Activated CD4-positive, alpha-beta T cell treated with anti-CD3 and anti-CD28 coated beads for 48 hours (primary cell): ENCODE data around the gene CCNYL1.
"Not testable (repeated sequence)": the region's sequence is repeated elsewhere in the genome, so short reads cannot be mapped to it uniquely, and the experiment has no call there.

Experiments
- DNase-seq: peaks from one replicate; pipeline ENCODE4 v3.0.0-alpha.2; 2020

The CCNYL1 gene

DNA sequence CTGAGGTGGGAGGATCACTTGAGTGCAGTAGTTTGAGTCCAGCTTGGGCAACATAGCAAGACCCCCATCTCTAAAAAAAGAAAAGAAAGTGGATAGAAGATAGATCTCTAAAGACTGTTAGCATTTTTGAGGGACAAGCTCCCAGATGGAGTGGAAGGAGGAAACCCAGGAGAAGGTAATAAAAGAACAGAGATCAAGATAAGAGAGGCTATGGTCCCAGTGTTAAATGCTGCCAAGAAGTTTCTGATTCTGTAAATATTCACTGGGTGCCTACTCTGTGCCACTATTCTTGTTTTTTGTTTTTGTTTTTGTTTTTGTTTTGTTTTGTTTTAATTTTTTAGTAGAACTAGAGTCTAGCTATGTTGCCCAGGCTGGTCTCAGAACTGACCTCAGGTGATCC lies 32.1 kb downstream of the CCNYL1 start:
- no peak for DNase-seq

DNA sequence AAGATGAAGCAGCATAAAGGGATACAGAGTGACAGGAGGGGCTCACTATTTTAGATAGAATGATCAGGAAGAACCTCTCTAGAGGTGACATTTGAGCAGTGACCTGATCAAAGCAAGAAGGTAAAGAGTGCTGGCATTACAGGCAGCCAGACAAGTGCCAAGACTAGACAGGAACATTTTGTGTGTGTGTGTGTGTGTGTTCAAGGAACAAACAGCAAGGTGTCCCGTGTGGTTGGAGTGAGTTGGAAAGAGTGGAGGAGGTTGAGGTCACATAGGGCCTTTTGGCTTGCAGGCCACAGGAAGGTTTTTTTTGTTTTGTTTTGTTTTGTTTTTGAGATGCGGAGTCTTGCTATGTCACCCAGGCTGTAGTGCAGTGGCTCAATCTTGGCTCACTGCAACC lies 32.6 kb downstream of the CCNYL1 start:
- DNase-seq: no peak

DNA sequence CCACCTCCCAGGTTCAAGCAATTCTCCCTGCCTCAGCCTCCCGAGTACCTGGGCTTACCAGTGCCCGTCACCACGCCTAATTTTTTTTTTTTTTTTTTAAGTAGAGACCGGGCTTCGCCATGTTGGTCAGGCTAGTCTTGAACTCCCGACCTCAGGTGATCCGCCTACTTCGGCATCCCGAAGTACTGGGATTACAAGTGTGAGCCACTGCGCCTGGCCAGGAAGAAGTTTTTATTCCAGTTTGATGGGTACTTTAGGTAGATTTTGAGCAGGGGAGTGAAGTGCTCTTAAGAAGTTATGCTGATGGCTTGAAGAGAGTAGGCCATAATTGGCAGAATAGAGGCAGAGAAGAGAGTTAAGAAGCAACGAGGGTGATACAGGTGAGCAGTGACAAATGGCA lies 33.0 kb downstream of the CCNYL1 start:
- DNase-seq: no peak

DNA sequence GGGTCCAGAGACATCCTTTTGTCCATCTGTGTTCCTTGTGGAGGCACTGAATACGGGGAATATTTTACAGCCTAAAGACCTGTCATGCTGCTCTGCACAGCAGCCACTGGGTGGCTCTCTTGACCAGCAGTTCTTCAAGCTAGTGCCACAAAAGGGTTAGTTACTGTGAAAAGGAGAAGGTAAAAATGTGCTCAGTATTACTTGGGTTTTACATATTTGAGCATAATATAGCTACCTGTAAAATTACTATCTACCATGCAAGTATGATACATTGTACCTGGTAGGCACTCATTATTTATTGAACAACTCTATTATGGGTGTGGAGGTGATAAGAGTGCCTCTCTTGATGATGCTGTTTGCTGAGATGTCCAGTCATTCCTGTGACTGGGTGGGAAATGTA lies 34.7 kb downstream of the CCNYL1 start:
- DNase-seq: peak; percentile 51

DNA sequence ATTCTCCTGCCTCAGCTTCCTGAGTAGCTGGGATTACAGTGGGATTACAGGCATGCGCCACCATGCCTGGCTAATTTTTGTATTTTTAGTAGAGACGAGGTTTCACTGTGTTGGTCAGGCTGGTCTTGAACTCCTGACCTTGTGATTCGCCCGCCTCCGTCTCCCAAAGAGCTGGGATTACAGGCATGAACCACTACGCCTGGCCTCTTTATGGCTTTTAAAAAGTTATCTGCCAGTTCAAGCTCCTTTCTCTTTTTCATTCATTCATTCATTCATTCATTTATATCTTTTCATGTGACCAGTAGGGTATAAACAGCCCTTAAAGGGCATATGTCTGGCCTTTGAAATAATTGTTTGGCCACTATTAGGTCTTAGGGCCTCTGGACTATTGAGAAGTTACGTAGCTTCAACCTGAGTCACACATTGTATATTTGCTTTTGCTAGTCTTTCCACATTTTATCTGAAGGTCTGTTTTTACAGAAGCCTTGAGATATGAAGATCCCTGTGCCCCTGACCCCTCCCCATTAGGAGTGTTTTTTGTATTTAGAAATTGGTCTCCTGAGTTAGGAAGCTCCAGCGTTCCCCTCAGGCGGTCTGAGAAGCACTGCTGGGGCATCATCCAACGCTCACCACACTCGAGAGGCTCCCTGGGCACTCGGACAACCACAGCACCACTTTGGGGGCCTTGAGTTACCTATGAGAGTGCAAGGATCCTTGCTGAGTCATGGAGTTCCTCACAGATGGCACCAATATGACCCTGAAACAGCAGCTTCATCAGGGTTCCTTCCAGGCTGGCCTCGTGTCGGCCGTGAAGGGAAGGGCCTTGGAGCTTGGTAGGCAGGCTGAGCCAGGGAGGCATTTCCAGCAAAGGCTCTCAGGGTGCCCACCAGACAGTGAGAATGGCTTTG lies 36.5 kb downstream of the CCNYL1 start:
- no peak for DNase-seq

DNA sequence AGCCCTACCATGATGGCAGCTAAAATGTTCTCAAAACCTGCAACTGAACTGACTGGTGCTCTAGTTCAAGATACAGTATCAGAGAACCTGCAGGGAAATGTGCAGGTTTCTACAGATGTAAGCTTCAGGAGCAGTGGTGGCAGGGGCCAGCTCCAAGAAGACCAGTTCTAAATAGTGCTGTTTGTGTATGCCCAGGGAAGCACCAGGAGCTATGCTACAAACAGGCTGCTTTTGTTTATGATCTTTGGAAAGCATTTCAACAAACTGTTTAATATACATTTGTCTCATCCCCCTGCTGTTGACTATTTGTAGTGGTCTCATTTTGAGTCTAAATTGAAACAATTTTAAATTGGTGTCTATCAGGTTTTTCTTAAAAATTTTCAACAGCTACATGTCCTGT lies 37.6 kb downstream of the CCNYL1 start:
- no peak for DNase-seq

DNA sequence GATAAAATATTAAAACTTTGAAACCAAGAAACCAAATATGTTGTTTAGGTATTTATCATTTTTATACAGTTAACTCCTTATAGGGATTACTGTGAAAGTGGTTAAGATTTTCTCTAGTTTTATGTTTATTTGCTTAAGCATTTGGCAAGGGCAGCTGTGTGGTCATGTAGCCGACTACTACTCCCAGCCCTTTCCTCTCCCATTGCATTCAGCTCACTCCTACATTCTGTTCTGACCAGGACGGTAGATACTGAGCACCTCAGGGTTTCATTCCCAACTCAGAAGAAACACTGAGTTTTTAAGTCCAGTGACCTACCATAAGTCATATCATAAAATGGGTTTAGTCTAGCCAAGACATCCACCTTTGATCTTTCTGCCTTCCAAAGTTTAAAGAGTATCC lies 38.4 kb downstream of the CCNYL1 start:
- no peak for DNase-seq

DNA sequence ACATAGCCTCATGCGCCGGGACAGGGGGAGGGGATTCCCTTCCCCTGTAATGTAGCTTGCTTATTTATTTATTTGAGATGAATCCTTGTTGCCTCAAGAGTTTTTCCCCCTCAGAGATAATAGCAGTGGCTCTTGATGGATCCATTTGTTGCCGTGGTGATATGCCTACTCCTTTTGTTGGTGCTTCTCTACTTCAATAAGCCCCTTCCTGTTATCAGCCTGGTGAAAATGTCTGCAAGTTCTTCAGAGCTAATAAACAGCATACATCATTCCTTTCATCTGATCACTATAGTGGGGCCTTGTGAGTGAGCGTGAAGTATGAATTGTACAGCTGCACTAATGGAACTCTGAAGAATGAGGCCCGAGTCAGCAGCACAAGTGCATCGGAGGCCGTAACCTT lies 38.9 kb downstream of the CCNYL1 start:
- DNase-seq: no peak

DNA sequence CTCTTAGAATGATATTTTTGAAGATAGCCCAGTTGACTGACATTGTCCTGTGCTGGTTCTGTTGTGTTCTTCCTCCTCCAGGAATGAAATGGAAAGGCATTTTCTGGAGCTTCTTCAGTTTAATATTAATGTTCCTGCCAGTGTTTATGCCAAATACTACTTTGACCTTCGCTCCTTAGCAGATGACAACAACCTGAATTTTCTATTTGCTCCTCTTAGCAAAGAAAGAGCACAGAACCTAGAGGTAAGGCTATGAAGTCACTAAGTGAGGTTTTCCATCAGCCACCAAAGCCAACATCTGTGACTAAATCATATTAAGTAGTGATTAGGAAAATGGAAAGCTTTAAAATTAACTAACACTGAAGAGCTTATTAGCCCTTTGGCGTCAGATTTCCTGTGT lies 39.4 kb downstream of the CCNYL1 start:
- DNase-seq: no peak

DNA sequence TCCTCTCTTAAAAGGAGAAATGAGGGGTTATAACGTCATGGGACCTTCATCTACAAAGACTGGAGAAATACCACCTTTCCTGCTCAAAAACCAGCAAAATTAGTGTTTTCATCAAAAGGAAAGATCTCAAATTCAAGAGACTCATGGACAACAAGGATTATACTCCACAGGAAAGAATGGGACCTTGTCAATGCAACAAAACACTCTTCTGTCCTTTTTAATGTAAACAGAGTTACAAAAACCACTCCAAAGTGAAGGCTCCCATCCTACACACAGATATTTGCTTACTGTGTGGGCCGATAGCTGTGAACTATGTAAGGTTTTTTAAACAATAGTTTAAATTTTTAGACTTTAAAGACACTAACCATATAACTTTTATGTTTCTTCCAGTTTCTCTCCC lies 42.2 kb downstream of the CCNYL1 start:
- not testable (repeated sequence) for DNase-seq

DNA sequence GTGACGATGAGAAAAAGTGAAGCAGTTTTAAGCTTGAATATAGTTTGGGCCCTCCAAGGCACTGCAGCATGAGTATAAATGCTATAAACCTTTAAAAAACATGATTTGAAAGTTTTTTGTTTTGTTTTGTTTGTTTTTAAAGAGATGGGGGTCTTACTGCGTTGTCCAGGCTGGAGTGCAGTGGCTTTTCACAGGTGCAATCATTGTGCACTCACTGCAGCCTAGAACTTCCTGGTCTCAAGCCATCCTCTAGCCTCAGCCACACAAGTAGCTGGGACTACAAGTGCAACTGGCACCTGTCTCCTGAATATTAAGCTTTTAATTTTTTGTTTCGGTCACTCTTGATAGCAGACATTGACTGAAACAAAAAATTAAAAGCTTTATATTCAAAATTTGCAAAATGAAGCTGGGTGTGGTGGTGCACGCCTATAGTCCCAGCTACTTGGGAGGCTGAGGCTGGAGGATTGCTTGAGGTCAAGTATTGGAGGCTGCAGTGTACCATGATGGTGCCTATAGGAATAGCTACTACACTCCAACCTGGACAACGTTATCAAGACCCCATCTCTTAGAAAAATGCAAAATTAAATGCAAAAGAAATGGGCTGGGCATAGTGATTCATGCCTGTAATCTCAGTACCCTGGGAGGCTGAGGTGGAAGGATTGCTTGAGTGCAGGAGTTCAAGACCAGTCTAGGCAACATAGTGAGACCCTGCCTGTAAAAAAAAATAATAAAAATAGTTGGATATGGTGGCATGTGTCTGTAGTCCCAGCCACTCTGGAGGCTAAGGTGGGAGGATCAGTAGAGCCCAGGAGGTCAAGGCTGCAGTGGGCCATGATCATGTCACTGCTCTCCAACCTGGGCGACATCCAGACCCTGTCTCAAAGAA lies 43.3 kb downstream of the CCNYL1 start:
- no peak for DNase-seq

DNA sequence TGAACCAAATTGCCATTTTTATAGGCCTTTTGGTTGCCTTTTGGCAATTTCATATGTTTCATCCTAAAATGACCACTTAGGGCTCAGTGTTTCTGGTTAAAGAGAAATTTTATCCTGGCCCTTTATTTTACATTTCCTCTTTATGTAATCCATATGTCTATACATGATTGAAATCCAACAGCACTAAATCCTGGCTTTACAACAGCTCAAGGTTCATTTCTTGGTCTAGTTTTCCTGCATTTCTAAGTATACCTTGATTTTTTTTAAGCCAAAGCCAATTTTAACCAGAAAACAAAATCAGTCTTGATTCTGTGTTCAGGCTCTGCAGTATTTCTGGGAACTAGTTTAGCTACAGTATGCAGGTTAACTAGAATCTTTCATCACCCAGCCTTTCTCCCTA lies 46.6 kb downstream of the CCNYL1 start:
- no peak for DNase-seq

DNA sequence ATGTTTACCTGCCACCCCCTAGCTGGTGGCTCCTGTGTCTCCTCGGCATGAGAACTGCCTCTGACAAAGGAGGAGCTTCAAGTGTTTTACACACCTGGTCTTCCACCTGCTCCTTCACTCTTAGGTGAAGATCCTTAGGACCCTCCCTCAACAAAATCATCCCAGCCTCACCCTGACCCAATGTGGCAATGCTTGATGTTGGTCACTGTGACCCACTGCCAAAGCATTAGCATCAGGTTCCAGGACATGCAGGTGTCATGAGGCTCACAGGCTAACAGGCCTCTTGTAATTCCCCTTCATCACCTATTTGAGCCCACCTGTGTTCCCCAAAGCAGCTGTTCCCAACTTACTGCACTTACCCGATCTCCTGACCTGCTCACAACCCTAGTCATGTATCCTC lies 48.5 kb downstream of the CCNYL1 start:
- no peak for DNase-seq

DNA sequence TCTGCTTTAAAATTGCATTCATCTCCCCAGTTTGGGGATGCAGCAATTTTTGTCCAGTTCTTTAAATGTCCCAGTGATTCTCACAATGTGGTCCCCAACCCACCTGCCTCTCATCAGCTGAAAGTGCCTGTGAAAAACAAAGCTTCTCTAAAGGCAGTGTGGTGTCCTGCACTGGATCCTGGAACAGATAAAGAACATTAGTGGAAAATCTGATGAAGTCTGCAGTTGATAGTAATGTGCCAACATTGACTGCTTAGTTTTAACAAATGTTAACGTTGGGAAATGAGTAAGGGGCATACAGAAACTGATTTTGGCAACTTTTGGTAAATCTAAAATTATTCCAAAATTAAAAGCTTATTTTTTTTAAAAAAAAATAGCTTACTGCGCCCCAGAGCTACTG lies 49.0 kb downstream of the CCNYL1 start:
- DNase-seq: no peak

DNA sequence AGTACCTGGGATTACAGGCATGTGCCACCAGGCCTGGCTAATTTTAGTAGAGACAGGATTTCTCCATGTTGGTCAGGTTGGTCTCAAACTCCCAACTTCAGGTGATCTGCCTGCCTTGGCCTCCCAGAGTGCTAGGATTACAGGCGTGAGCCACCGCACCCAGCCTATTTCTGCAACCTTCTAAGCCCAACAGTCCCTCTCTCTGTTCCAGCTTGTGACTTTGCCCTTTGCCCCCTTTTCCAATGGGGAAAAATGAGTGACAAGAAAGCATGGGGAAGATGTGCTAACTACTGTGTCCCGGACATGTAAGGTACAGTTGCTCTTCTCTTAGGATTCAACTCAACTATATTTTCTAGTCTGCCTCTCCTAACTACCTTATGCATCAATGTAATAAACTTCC lies 50.0 kb downstream of the CCNYL1 start:
- not testable (repeated sequence) for DNase-seq

DNA sequence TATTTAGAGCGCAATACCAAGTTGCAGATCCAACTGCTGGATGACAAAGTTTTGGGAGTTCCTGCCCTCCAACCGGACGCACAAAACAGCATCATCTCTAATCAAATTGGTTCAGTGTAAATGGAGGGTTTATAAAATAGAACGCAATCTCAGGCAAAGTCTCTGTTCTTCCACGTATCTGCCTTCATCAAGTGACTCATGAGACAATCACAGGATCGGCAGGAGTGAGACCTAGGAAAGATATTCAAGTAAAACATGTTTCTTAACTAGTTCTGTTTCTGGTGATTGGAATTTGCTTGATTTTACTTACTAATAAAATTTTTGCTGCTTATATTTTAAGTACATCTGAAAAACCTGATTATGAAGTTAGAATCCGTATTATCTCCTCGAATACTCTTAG lies 50.7 kb downstream of the CCNYL1 start:
- no peak for DNase-seq

DNA sequence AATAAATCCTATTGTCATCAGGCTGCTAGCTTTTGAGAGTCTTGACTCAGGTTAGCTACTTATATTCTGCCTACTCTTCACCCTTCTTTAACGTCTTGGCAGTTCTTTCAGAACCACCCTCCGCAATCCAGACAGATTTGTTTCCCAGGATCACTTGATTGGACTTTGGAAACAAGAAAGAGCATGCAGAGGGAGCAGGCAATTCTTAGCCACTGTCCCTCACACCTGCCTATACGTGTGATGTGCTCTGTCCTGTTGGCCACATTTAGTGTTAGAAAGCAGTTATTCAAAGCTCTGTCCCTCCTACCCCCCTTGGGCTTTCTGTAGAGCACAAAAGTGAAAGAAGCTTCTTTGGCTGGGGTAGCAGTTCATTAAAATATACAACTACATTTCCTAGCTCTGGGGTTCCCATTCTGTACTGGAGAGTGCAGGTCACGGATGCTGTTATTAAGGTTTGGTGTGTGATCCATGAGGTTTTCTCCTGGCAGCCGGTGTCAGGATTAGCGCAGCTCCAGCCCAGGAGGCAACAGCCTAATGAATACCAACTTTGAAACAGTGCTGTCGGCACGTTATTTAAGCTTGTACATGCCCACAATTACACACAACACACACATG lies 52.0 kb downstream of the CCNYL1 start:
- no peak for DNase-seq

DNA sequence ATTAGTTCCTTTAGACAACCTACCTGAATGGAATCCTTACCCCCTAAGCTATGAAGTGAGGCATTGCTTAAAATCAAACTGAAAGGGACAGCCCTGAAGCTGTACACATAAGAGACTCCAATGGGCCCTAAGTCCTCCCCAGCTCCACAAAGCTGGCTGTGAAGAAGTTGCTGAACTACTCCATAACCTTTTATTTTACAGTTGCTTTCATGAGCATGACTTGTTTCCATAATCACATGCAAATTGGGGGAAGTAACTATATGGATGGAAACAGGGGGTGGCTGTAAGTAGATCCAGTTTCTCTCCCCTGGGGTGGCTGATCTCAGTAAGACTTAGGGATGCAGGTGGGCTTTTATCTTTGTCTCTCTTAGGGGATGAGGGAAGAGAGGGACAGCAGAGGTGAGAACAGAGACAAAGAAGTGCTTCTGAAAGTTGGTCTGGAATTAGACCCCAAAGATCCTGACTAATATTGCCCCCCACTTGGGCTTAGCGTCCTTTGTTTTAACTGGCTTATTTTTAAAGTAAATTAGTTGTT lies 52.7 kb downstream of the CCNYL1 start:
- no peak for DNase-seq

DNA sequence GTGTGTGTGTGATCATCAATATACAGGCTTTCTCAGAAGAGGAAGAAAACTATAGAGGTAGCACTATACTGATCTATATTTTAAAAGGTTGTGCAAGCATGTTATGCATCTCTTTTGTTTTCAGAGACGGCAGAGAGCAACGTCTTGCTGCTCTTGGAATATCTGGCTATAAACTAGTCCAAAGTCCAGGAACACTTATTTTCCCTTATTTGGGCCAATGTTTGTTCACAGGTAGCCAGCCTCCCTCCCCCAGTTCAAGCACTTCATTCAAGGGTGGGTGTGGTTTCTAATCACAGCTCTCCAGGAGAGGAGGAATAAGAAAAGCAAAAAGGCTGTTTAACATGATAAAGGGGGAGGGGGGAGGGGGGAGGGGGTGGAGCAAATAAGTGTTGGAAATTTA lies 54.1 kb downstream of the CCNYL1 start:
- no peak for DNase-seq

DNA sequence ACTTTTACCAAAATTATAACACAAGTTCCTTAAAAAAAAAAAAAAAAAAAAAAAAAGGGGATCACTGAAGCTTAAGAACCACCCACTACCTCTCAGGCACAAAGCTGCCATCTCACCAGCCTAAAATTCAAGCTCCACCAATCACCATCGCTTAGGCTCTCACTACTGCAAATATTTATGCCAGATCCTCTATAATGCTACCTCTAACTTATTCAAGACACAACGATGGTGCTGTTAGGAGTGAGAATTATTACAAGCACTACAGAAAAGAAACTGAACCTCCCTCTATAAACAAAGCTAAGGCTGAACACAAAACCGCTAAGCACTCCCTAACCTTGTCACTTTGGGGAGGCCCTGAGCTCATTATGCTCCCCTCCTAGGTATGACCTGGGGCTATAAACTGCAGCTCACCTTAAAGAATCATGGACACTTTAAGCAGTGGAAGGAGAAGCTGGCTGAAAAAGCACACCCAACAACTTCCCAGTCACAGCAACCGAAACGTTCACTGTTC lies 54.7 kb downstream of the CCNYL1 start:
- no peak for DNase-seq

DNA sequence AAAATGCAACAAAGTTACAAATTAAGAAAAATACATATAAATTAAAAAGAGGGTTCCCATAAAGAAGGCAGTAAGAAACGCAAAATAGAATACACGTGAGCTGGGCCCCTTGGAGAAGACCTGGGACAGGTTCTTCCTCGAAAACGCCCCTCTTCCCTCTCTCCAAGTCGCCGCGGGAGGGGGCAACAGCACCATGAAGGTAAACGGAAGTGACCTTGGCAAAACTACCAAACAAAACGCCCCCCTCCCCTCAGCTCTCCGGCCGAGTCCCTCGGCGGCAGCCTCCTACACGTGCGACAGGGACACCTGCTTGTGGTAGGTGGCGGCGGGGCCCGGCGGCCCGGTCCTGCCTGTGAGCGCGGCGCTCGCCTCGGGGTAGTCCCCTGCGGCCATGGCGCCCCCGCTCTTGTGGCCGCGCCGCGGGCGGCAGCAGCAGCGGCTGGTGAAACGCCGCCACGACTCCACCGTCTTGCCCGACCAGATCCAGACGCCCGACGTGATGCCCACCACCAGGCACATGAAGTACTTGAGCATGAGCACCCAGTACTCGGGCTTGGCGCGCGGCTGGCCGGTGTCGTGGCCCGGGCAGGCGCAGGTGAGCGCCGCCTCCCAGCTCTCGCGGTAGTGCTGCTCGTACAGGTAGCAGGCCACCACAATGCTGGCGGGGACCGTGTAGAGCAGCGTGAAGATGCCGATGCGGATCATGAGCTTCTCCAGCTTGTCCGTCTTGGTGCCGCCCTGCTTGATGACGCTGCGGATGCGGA lies 55.4 kb downstream of the CCNYL1 start:
- no peak for DNase-seq

DNA sequence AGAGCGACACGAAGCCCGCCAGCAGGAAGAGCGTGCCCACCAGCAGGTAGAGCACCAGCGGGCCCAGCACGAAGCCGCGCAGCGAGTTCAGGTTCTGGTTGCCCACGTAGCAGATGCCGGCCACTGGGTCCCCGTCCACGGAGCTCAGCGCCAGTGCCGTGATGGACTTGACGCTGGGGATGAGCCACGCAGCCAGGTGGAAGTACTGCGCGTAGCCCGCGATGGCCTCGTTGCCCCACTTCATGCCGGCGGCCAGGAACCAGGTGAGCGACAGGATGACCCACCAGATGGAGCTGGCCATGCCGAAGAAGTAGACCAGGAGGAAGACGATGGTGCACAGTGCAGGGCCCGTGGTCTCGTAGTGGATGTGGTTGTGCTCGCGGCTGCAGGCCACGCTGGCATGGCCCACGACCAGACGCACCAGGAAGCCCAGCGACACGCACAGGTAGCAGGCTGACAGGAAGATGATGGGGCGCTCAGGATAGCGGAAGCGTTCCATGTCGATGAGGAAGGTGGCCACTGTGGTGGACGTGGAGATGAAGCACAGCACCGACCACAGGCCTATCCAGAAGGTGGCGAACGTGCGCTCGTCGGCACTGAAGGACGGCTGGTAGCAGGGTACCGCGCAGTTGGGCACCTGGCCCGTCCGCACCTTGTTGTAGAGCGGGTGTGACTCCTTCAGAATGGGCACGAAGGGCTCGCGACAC lies 56.2 kb downstream of the CCNYL1 start:
- peak; percentile 29 for DNase-seq
